SH-SY5Y (cell line): ENCODE data around the gene FAM161A.

ENCODE experiments used
- GATA2 ChIP-seq: IDR thresholded peaks from 2 replicates; pipeline ENCODE4 v1.6.1; 2011; ENCODE audit warnings: mild to moderate bottlenecking, low read depth, low read length
- GATA3 ChIP-seq: IDR thresholded peaks from 2 replicates; pipeline ENCODE4 v1.6.1; 2011; ENCODE audit warnings: low read depth, mild to moderate bottlenecking, low read length, moderate library complexity

DNA sequence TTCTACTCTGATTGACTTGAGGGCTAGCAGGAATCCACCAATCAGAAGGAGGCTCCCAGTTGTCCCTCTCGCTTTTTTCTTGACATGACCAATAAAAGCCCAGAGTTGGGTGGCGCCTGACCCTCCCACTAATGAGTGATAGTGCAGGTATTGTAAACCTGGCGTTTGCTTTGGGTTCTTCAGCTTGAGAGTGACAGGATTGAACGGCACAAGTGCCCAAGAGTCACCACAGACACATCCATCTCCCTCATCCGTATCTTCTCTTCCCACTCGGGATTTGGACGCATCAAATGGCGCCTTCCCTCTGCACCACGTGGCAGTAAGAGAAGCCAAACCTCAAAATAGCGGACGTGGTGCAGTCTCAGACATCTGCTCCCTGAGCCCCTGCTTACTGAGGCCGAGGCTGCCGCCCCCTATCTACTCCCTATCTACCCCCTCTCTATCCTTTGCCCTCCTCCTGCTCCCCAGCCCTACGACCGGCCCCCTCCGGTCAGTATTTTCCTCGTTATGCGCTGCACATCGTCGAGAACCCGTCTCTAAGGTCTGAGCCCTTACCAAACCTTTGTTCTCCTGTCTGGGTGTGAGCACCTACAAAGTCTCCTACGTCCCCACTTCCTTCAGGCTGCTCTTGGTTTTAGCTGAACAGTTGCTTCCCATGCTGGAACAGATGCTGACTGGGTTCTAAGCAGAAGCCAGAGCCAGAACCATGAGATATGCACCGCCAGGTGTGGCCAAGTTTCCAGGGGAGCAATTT lies 881 bp upstream of the FAM161A start:
- no peak for TF ChIP-seq GATA2
- TF ChIP-seq GATA3: no peak
